ENCODE results near the gene ESCO1.
A peak's percentile ranks its signal among the peaks of the same experiment; 100 is the strongest.
"Not testable (repeated sequence)": the region's sequence is repeated elsewhere in the genome, so short reads cannot be mapped to it uniquely, and the experiment has no call there.

ESCO1 gene, protein sequence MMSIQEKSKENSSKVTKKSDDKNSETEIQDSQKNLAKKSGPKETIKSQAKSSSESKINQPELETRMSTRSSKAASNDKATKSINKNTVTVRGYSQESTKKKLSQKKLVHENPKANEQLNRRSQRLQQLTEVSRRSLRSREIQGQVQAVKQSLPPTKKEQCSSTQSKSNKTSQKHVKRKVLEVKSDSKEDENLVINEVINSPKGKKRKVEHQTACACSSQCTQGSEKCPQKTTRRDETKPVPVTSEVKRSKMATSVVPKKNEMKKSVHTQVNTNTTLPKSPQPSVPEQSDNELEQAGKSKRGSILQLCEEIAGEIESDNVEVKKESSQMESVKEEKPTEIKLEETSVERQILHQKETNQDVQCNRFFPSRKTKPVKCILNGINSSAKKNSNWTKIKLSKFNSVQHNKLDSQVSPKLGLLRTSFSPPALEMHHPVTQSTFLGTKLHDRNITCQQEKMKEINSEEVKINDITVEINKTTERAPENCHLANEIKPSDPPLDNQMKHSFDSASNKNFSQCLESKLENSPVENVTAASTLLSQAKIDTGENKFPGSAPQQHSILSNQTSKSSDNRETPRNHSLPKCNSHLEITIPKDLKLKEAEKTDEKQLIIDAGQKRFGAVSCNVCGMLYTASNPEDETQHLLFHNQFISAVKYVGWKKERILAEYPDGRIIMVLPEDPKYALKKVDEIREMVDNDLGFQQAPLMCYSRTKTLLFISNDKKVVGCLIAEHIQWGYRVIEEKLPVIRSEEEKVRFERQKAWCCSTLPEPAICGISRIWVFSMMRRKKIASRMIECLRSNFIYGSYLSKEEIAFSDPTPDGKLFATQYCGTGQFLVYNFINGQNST

DNA sequence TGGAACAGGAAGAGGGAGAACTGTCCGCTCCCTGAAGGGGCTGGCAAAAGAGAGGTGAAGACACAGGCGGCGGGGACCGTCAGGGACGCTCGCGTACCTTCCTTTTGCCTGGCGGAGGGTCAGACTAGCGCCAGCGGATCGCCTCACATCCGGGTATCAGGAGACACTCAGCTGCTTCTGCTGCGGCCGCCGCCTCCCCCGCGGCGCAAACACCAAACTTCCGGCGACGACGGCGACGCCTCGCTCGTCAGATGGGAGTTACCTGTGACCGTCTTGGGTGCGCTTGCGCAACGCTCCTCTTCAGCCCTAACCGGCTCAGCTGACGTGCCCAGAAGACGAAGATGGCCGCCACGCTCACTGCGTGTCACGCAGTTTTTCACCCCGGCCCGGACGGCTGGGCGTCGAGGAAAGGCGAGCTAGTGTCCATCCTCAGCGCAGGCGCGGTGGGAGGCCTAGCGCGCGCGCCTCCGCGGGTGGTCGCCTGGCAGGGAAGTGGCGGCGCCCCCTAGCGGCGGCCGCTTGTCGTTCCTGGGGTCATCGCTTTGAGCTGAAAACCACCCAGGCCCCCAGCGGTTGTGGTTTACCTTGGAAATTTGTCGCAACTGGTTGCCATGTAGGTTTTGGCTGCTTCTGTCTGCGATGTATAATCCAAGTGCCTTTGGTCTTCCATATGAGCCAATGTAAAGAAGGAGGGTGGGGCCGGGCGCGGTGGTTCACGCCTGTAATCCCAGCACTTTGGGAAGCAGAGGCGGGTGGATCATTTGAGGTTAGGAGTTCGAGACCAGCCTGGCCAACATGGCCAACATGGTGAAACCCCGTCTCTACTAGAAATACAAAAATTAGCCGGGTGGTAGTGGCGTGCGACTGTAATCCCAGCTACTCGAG, at the start of gene ESCO1:
TSS of gene ESCO1 (minus strand) at position 179 of the 885 bp plus-strand sequence. CDS start 25,861 bp downstream, outside the sequence.
- peak within 1 kb of the TSS; percentile 95 for H3K4me3 Mint-ChIP-seq
- intact Hi-C loops (cut with micrococcal nuclease), result loop anchor here (1.0 to 2.0 kb wide), 2 partner anchors 12 to 140 kb away; partner anchors contain the start of genes MIB1 and SNRPD1
- no peaks in the 10 kb centered on the region for H3K27me3 Mint-ChIP-seq
- peaks cover 24% of the 10 kb centered on the region for H3K4me1 Mint-ChIP-seq (ENCODE audit: low read depth)
- H3K36me3 Mint-ChIP-seq (ENCODE audit: low read depth), result peaks cover 12% of the 10 kb centered on the region
- H3K27ac Mint-ChIP-seq, result peak within 1 kb of the TSS; percentile 98
- no peaks in the 10 kb centered on the region for H3K9me3 Mint-ChIP-seq

DNA sequence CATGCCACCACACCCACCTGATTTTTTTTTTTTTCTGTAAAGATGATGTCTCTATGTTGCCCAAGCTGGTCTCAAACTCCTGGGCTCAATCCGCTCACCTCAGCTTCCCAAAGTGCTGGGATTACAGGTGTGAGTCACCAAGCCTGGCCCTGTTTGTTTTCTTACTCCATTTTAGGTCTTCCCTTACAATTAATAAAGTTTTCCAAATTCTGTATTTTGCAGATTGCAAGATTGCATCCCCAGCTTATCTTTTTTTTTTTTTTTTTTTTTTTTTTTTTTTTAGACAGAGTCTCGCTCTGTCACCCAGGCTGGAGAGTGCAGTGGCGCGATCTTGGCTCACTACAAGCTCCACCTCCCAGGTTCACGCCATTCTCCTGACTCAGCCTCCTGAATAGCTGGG, 39.9 kb upstream of the ESCO1 start:
- H3K4me1 Mint-ChIP-seq (ENCODE audit: low read depth); H3K27ac Mint-ChIP-seq; intact Hi-C loops (cut with micrococcal nuclease); H3K27me3 Mint-ChIP-seq; H3K4me3 Mint-ChIP-seq; H3K9me3 Mint-ChIP-seq: not testable (repeated sequence)
- peaks cover 21% of the 10 kb centered on the region for H3K36me3 Mint-ChIP-seq (ENCODE audit: low read depth)

- intact Hi-C loops (cut with micrococcal nuclease), result no loop called here
- H3K4me3 Mint-ChIP-seq, result no peak overlapping the region
- H3K27me3 Mint-ChIP-seq, result no peaks in the 10 kb centered on the region
- H3K4me1 Mint-ChIP-seq (ENCODE audit: low read depth), result no peaks in the 10 kb centered on the region
- H3K9me3 Mint-ChIP-seq, result no peaks in the 10 kb centered on the region
- H3K36me3 Mint-ChIP-seq (ENCODE audit: low read depth), result peaks cover 27% of the 10 kb centered on the region
- no peak overlapping the region for H3K27ac Mint-ChIP-seq
Measured at GRCh38 chr18:21638822-21639221, 38.3 kb upstream of the ESCO1 start.

- Mint-ChIP-seq H3K9me3 (no peaks in the 10 kb centered on the region), H3K4me3 (no peak overlapping the region), H3K27me3 (no peaks in the 10 kb centered on the region), H3K27ac (peak overlapping the region; percentile 17), H3K4me1 (ENCODE audit: low read depth) (no peaks in the 10 kb centered on the region), H3K36me3 (ENCODE audit: low read depth) (peaks cover 46% of the 10 kb centered on the region)
- intact Hi-C loops (cut with micrococcal nuclease), result no loop called here
Measured at GRCh38 chr18:21636769-21637168, 36.3 kb upstream of the ESCO1 start.

DNA sequence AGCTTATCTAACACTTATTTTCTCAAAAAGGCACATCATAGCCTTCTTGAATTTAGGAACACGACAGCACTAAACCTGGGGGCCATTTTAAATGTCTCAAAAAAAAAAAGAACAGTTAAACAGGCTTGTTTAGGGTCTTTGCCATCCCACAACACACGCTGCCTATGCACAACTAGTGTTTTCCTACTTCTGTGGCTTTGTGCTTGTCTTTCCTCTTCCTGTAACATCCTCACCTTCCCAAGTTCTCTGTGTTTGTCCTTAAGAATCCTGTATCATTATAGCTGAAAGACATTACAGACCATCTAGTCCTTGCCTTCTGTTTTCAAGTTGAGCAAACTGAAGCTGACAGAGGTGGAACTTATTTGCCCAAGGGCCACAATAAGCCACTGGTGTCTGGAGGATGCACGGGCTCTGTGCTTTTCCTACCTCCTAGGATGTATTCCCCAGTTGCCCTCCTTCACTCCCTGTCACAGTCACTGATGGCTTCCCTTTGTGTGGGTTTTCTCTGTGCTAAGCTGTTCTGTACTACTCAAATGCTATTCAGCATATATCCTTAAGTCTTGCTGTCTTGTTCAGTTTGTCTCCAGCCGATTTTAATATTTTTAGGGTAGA, 34.2 kb upstream of the ESCO1 start:
- intact Hi-C loops (cut with micrococcal nuclease), result no loop called here
- no peak overlapping the region for H3K27ac Mint-ChIP-seq
- peaks cover 60% of the 10 kb centered on the region for H3K36me3 Mint-ChIP-seq (ENCODE audit: low read depth)
- no peaks in the 10 kb centered on the region for H3K9me3 Mint-ChIP-seq
- no peak overlapping the region for H3K4me3 Mint-ChIP-seq
- no peaks in the 10 kb centered on the region for H3K4me1 Mint-ChIP-seq (ENCODE audit: low read depth)
- no peaks in the 10 kb centered on the region for H3K27me3 Mint-ChIP-seq

DNA sequence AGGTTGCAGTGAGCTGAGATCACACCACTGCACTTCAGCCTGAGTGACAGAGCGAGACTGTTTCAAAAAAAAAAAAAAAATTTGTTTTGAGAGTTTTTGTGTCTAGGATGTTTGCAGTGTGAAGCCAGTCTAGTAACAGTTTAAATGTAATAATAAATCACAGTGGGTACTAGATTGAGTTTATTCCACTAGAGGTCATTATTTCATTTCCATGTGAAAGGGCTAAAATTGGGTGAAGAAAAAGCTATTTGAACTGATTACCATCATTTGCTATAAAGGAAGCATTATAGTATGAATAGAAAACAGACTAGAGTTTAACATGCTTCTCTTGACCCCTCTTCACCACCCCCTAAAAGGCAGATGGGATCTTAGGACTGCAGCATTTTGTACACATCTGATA, 31.9 kb upstream of the ESCO1 start:
- Mint-ChIP-seq H3K36me3 (ENCODE audit: low read depth) (peaks cover 75% of the 10 kb centered on the region), H3K27me3 (no peaks in the 10 kb centered on the region), H3K9me3 (no peaks in the 10 kb centered on the region), H3K27ac (no peak overlapping the region), H3K4me1 (ENCODE audit: low read depth) (no peaks in the 10 kb centered on the region), H3K4me3 (no peak overlapping the region)
- intact Hi-C loops (cut with micrococcal nuclease), result no loop called here

DNA sequence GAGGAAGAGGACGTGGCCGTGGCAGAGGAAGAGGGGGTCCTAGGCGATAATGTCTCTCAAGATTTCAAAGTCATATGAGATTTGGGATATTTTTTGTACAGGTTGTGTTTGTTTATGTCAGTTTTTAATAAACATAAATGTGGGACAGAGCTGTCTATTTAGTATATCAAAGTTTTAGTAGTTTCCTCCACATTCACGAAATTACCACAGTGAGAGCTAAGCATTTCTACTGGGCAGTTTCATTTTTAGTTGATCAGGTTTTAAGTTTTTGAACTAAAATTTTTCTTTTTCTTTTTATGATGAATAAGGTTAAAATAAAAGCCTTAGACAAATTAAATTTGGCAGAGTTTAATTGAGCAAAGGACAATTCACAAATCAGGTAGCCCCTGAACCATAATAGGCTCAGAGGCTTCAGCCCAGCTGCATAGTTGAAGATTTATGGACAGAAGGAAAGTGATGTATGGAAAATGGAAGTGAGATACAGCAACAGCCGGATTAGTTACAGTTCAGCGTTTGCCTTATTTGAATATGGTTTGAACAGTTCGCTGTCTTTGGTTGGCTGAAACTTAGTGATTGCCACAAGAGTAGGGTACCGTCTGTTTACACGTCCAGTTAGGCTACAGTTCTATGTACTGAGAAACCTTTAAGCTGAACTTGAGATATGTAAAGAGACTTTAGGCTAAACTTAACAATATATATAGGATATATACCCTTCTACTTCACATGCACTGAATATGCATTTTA, 28.8 kb upstream of the ESCO1 start:
- H3K27me3 Mint-ChIP-seq, result no peaks in the 10 kb centered on the region
- no peak overlapping the region for H3K27ac Mint-ChIP-seq
- intact Hi-C loops (cut with micrococcal nuclease), result no loop called here
- peaks cover 93% of the 10 kb centered on the region for H3K36me3 Mint-ChIP-seq (ENCODE audit: low read depth)
- H3K9me3 Mint-ChIP-seq, result no peaks in the 10 kb centered on the region
- no peaks in the 10 kb centered on the region for H3K4me1 Mint-ChIP-seq (ENCODE audit: low read depth)
- H3K4me3 Mint-ChIP-seq, result no peak overlapping the region

- H3K4me1 Mint-ChIP-seq (ENCODE audit: low read depth); H3K9me3 Mint-ChIP-seq; H3K27ac Mint-ChIP-seq; H3K27me3 Mint-ChIP-seq; H3K4me3 Mint-ChIP-seq; intact Hi-C loops (cut with micrococcal nuclease): not testable (repeated sequence)
- peaks cover 76% of the 10 kb centered on the region for H3K36me3 Mint-ChIP-seq (ENCODE audit: low read depth)
Measured at GRCh38 chr18:21621640-21622039, 21.1 kb upstream of the ESCO1 start.

DNA sequence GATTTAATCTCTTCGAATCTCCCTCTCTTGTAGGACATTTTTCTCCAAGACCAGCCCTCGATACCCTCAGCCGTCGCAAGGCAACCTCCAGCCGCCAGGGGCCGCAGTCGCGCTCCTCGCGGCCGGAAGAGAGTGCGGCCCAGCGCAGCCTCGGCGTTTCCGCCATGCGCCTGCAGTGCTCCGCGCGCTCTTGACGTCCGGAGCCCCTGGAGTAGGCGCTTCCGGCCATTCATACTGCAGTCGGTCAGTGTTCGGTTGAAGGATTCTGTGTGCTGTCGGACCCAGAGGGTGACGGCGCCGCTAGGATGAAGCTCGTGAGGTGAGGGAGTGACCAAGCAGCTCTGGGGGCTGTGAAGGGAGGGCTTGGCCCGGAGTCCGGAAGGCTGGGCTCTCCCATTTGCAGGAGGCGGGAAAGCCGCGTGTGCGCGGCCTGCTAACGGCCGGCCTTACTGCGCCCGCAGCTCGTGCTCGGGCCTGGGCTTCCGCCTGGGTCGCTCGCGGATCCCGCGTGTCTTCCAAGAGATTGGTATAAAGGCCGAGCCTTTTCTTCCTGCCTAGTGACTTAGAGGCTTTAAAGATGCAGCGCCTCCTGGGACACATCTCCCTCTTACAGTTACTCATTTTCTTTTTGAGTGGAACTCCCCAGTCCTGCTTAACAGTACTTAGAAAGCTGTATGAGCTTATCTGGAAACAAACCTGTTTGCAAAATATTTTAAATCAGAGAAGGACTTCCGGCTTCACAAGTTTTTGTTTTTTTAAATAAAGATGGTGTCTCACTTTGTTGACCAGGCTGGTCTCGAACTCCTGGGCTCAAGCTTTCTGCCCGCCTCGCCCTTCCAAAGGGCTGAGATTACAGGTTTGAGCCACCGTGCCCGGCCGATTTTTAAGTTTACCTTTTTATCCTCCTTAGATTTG, 11.9 kb upstream of the ESCO1 start, which contains the start of gene SNRPD1:
TSS of gene SNRPD1 (plus strand) at position 190 of the 915 bp plus-strand sequence. CDS start at position 306, 116 bp downstream.
- Mint-ChIP-seq H3K9me3 (no peaks in the 10 kb centered on the region), H3K4me3 (peak within 1 kb of the TSS; percentile 97), H3K27me3 (no peaks in the 10 kb centered on the region), H3K27ac (peak within 1 kb of the TSS; percentile 96), H3K4me1 (ENCODE audit: low read depth) (peaks cover 25% of the 10 kb centered on the region), H3K36me3 (ENCODE audit: low read depth) (peaks cover 43% of the 10 kb centered on the region)
- intact Hi-C loops (cut with micrococcal nuclease), result loop anchor here (1.0 to 5.0 kb wide), 3 partner anchors 12 to 500 kb away; partner anchors contain the start of genes ABHD3, ESCO1 and ROCK1

DNA sequence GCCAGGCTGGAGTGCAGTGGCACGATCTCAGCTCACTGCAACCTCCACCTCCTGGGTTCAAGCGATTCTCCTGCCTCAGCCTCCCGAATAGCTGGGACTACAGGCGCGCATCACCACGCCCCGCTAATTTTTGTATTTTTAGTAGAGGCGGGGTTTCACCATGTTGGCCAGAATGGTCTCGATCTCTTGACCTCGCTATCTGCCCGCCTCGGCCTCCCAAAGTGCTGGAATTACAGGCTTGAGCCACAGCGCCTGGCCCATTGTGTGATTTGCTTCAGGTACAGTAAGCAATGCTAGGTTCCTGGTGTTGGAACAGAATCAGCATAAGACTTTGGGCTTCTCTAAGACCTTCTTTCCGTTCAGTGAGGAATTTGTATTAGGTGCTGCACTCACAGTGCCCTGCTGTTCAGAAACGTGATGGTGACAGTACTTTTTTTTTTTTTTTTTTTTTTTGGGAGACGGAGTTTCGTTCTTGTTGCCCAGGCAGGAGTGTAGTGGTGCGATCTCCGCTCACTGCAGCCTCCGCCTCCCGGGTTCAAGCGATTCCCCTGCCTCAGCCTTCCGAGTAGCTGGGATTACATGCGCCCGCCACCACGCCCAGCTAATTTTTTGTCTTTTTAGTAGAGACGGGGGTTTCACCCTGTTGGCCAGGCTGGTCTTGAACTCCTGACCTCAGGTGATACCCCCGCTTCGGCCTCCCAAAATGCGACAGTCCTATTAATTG, 11.1 kb upstream of the ESCO1 start:
- Mint-ChIP-seq H3K4me1 (ENCODE audit: low read depth) (peaks cover 25% of the 10 kb centered on the region), H3K4me3 (peak overlapping the region; percentile 97), H3K27ac (peak overlapping the region; percentile 96), H3K36me3 (ENCODE audit: low read depth) (peaks cover 35% of the 10 kb centered on the region)
- H3K27me3 Mint-ChIP-seq, H3K9me3 Mint-ChIP-seq: not testable (repeated sequence)
- intact Hi-C loops (cut with micrococcal nuclease), result loop anchor here (1.0 to 5.0 kb wide), 3 partner anchors 11 to 499 kb away; partner anchors contain the start of genes ABHD3, ESCO1 and ROCK1

DNA sequence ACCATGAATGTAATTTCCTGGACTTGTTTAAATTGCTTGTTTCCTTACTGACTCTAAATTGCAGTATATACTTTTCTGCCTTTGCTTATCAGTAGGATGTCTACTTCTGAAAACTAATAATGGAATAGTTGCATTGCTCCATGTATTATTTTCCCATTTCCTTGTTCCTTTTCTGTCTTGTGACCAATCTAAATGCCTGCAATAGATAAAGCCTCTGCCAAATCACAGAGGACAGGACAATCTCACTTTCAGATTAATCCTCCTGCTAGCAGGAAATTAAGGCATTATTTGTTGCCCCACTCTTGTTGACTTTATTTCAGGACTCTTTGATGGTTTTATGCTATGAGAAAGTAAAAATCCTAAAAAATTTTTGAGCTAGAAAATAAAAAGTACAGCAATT, 4.7 kb upstream of the ESCO1 start:
- Mint-ChIP-seq H3K4me1 (ENCODE audit: low read depth) (peaks cover 15% of the 10 kb centered on the region), H3K27me3 (no peaks in the 10 kb centered on the region), H3K27ac (peak overlapping the region; percentile 62), H3K36me3 (ENCODE audit: low read depth) (peaks cover 4% of the 10 kb centered on the region), H3K9me3 (no peaks in the 10 kb centered on the region), H3K4me3 (no peak overlapping the region)
- intact Hi-C loops (cut with micrococcal nuclease), result no loop called here
